ENCODE data around the gene TSHZ1.

DNA sequence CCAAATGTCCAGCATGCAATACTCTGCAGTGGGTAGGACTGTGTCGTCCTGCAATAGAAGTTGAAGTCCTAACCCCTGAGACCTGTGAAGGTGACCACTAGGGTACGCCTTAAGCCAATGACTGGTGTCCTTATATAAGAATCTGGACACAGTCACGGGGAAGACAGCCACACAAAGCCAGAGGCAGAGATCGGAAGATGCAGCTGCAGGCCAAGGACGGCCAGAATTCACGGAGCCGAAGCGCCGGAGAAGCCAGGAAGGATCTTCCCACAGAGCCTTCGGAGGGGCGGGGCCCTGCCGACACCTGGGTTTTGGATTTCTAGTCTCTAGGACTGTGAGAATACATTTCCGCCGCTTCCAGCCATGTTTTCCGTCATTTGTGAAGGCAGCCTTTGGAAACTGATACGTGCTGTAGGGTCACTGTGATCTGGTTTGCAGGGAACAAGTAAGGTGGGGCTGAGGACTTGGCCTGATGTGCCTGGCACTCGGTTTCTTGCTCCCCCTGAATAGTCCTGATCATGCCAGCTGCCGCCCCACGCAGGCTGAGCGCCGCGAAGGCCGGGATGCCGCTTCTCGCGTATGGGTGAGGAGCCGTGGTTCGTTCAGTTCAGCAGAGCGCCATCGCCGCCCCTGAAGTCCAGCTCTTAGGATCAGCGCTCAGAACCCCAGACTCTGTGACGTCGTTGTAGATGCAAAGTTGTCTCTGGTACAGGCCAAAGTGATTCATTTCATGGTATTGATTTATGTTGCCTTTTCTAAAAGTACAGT lies 40.4 kb upstream of the TSHZ1 start:
- TF ChIP-seq POLR2AphosphoS5 (IDR thresholded peaks at IDR 0.05; ENCODE audit: low read depth, low read length) (no peak), SIN3A (IDR thresholded peaks at IDR 0.05; ENCODE audit: borderline replicate concordance, insufficient read depth, low read length) (no peak)
